Stimulated activated memory B cell treated with anti-CD40 and anti-IgM and Interleukin-4, amounts not matched to agents 10 μg/mL and 1 μg/mL and 100 μg/mL, for 72 hours (primary cell): Measurements from ENCODE around the gene HMGCLL1.

ENCODE experiments used
- ATAC-seq: fragments of 150-1000 bp; cut with Tn5 transposase; 2 replicates; pipeline ENCODE4 v1.10.0; 2021
- H3K27ac Mint-ChIP-seq: one replicate; pipeline ENCODE4 v1.8.0; 2022; ENCODE audit warnings: mild to moderate bottlenecking, mixed read lengths
- H3K27me3 Mint-ChIP-seq: one replicate; pipeline ENCODE4 v1.8.0; 2022; ENCODE audit warnings: mixed read lengths
- H3K36me3 Mint-ChIP-seq: one replicate; pipeline ENCODE4 v1.8.0; 2022; ENCODE audit warnings: mixed read lengths
- H3K4me1 Mint-ChIP-seq: one replicate; pipeline ENCODE4 v1.8.0; 2022; ENCODE audit warnings: mixed read lengths
- H3K4me3 Mint-ChIP-seq: one replicate; pipeline ENCODE4 v1.8.0; 2022; ENCODE audit warnings: mild to moderate bottlenecking, moderate library complexity, mixed read lengths
- H3K9me3 Mint-ChIP-seq: one replicate; pipeline ENCODE4 v1.8.0; 2022; ENCODE audit warnings: mixed read lengths

Gene HMGCLL1

GRCh38 chr6:55438203-55438602 is 140.8 kb downstream of the HMGCLL1 start:
- Mint-ChIP-seq H3K4me3 (no peak overlapping the region), H3K36me3 (no peaks in the 10 kb centered on the region), H3K27me3 (no peaks in the 10 kb centered on the region), H3K4me1 (no peaks in the 10 kb centered on the region), H3K27ac (no peak overlapping the region), H3K9me3 (peaks cover 9% of the 10 kb centered on the region)
- no peak for ATAC-seq

GRCh38 chr6:55437141-55437540 is 141.9 kb downstream of the HMGCLL1 start:
- Mint-ChIP-seq H3K4me1 (no peaks in the 10 kb centered on the region), H3K36me3 (no peaks in the 10 kb centered on the region), H3K4me3 (no peak overlapping the region), H3K27me3 (no peaks in the 10 kb centered on the region), H3K9me3 (peaks cover 11% of the 10 kb centered on the region), H3K27ac (no peak overlapping the region)
- ATAC-seq: no peak

- ATAC-seq: no peak
- no peaks in the 10 kb centered on the region for H3K27me3 Mint-ChIP-seq
- H3K4me3 Mint-ChIP-seq: no peak overlapping the region
- no peak overlapping the region for H3K27ac Mint-ChIP-seq
- no peaks in the 10 kb centered on the region for H3K4me1 Mint-ChIP-seq
- no peaks in the 10 kb centered on the region for H3K36me3 Mint-ChIP-seq
- peaks cover 14% of the 10 kb centered on the region for H3K9me3 Mint-ChIP-seq
These were observed 145.4 kb downstream of the HMGCLL1 start for GRCh38 chr6:55433446-55434130.

GRCh38 chr6:55423933-55424332 is 155.1 kb downstream of the HMGCLL1 start:
- H3K36me3 Mint-ChIP-seq: no peaks in the 10 kb centered on the region
- H3K27me3 Mint-ChIP-seq: no peaks in the 10 kb centered on the region
- no peak for ATAC-seq
- no peak overlapping the region for H3K4me3 Mint-ChIP-seq
- no peak overlapping the region for H3K27ac Mint-ChIP-seq
- no peaks in the 10 kb centered on the region for H3K4me1 Mint-ChIP-seq
- peaks cover 6% of the 10 kb centered on the region for H3K9me3 Mint-ChIP-seq

GRCh38 chr6:55410674-55411073 is 168.3 kb downstream of the HMGCLL1 start:
- Mint-ChIP-seq H3K4me1 (no peaks in the 10 kb centered on the region), H3K9me3 (peaks cover 11% of the 10 kb centered on the region), H3K36me3 (no peaks in the 10 kb centered on the region), H3K4me3 (no peak overlapping the region), H3K27me3 (no peaks in the 10 kb centered on the region), H3K27ac (no peak overlapping the region)
- no peak for ATAC-seq

- peaks cover 11% of the 10 kb centered on the region for H3K9me3 Mint-ChIP-seq
- H3K4me1 Mint-ChIP-seq: no peaks in the 10 kb centered on the region
- no peaks in the 10 kb centered on the region for H3K27me3 Mint-ChIP-seq
- H3K27ac Mint-ChIP-seq: no peak overlapping the region
- no peak overlapping the region for H3K4me3 Mint-ChIP-seq
- H3K36me3 Mint-ChIP-seq: no peaks in the 10 kb centered on the region
- no peak for ATAC-seq
These were observed 173.3 kb downstream of the HMGCLL1 start for GRCh38 chr6:55405474-55406235.

GRCh38 chr6:55399351-55399750 is 179.6 kb downstream of the HMGCLL1 start:
- no peak overlapping the region for H3K4me3 Mint-ChIP-seq
- H3K36me3 Mint-ChIP-seq: no peaks in the 10 kb centered on the region
- H3K27ac Mint-ChIP-seq: no peak overlapping the region
- ATAC-seq: no peak
- H3K4me1 Mint-ChIP-seq: no peaks in the 10 kb centered on the region
- no peaks in the 10 kb centered on the region for H3K27me3 Mint-ChIP-seq
- peaks cover 8% of the 10 kb centered on the region for H3K9me3 Mint-ChIP-seq

GRCh38 chr6:55397986-55398385 is 181.0 kb downstream of the HMGCLL1 start:
- Mint-ChIP-seq H3K4me3 (no peak overlapping the region), H3K36me3 (no peaks in the 10 kb centered on the region), H3K27ac (no peak overlapping the region), H3K4me1 (no peaks in the 10 kb centered on the region), H3K9me3 (peaks cover 8% of the 10 kb centered on the region), H3K27me3 (no peaks in the 10 kb centered on the region)
- ATAC-seq: no peak

GRCh38 chr6:55395871-55396270 is 183.1 kb downstream of the HMGCLL1 start:
- Mint-ChIP-seq H3K9me3 (peaks cover 5% of the 10 kb centered on the region), H3K27ac (no peak overlapping the region), H3K4me3 (no peak overlapping the region), H3K27me3 (no peaks in the 10 kb centered on the region), H3K4me1 (no peaks in the 10 kb centered on the region), H3K36me3 (no peaks in the 10 kb centered on the region)
- ATAC-seq: no peak

- no peak overlapping the region for H3K27ac Mint-ChIP-seq
- ATAC-seq: no peak
- peaks cover 2% of the 10 kb centered on the region for H3K9me3 Mint-ChIP-seq
- no peak overlapping the region for H3K4me3 Mint-ChIP-seq
- no peaks in the 10 kb centered on the region for H3K4me1 Mint-ChIP-seq
- H3K36me3 Mint-ChIP-seq: no peaks in the 10 kb centered on the region
- H3K27me3 Mint-ChIP-seq: no peaks in the 10 kb centered on the region
These were observed 190.8 kb downstream of the HMGCLL1 start for GRCh38 chr6:55388211-55388610.
